IMR-90 (cell line): ENCODE measurements around the gene EIF3L.

Experiments used
- BHLHE40 ChIP-seq: fragments of 150-350 bp; IDR thresholded peaks from 2 replicates; pipeline ENCODE4 v1.6.1; 2016; ENCODE audit warnings: mild to moderate bottlenecking, low read depth, low read length
- CEBPB ChIP-seq: IDR thresholded peaks from 2 replicates; pipeline ENCODE4 v1.6.1; 2012; ENCODE audit warnings: low read depth, low read length, improper control_type of control experiment
- FOS ChIP-seq: fragments of 150-350 bp; IDR thresholded peaks from 2 replicates; pipeline ENCODE4 v1.6.1; 2016; ENCODE audit warnings: low read depth, low read length
- MXI1 ChIP-seq: IDR thresholded peaks from 2 replicates; pipeline ENCODE4 v1.6.1; 2012; ENCODE audit warnings: low read depth, mild to moderate bottlenecking, low read length, moderate library complexity, borderline replicate concordance
- POLR2A ChIP-seq: IDR thresholded peaks from 2 replicates; pipeline ENCODE4 v1.6.1; 2012; ENCODE audit warnings: mild to moderate bottlenecking, low read depth, low read length
- RAD21 ChIP-seq: IDR thresholded peaks from 2 replicates; pipeline ENCODE4 v1.6.1; 2012; ENCODE audit warnings: low read length, improper control_type of control experiment
- RCOR1 ChIP-seq: IDR thresholded peaks from 2 replicates; pipeline ENCODE4 v1.6.1; 2012; ENCODE audit warnings: mild to moderate bottlenecking, low read length, improper control_type of control experiment; ENCODE audit not compliant: insufficient replicate concordance
- RFX5 ChIP-seq: IDR thresholded peaks from 2 replicates; pipeline ENCODE4 v1.8.0; 2012; ENCODE audit warnings: low read depth, mild to moderate bottlenecking, low read length, moderate library complexity
- USF2 ChIP-seq: fragments of 150-350 bp; IDR thresholded peaks from 2 replicates; pipeline ENCODE4 v1.6.1; 2017; ENCODE audit warnings: mild to moderate bottlenecking, antibody characterized with exemption, low read length, low read depth
- TF ChIP-seq, protein P1 (sequence below): conservative IDR thresholded peaks from 2 replicates; pipeline ENCODE4 v1.5.1; 2012; ENCODE audit warnings: mild to moderate bottlenecking, low read depth, low read length, improper control_type of control experiment
- TF ChIP-seq, protein P2 (sequence below): fragments of 150-350 bp; IDR thresholded peaks from 2 replicates; pipeline ENCODE4 v1.6.1; 2016; ENCODE audit warnings: low read depth, mild to moderate bottlenecking, low read length, moderate library complexity, borderline replicate concordance

DNA sequence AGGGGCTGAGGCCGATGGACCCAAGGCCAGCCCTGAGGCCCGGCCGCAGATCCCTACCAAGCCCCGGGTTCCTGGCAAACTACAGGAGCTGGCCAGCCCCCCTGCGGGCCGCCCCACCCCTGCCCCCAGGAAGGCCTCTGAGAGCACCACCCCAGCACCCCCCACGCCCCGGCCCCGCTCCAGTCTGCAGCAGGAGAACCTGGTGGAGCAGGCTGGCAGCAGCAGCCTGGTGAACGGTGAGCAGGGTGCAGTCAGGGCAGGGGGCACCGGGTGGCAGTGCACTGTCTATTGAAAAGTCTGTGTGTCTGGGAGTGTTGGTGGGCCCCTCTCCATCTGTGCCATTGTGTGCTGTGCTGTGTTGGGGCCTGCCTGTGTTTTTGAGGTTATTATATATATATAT, 73.0 kb downstream of the EIF3L start:
- TF ChIP-seq CEBPB (no peak), RAD21 (no peak), BHLHE40 (no peak), POLR2A (no peak), RFX5 (no peak), RCOR1 (no peak), FOS (no peak), MXI1 (no peak), USF2 (no peak)
- TF ChIP-seq, protein P1, sequence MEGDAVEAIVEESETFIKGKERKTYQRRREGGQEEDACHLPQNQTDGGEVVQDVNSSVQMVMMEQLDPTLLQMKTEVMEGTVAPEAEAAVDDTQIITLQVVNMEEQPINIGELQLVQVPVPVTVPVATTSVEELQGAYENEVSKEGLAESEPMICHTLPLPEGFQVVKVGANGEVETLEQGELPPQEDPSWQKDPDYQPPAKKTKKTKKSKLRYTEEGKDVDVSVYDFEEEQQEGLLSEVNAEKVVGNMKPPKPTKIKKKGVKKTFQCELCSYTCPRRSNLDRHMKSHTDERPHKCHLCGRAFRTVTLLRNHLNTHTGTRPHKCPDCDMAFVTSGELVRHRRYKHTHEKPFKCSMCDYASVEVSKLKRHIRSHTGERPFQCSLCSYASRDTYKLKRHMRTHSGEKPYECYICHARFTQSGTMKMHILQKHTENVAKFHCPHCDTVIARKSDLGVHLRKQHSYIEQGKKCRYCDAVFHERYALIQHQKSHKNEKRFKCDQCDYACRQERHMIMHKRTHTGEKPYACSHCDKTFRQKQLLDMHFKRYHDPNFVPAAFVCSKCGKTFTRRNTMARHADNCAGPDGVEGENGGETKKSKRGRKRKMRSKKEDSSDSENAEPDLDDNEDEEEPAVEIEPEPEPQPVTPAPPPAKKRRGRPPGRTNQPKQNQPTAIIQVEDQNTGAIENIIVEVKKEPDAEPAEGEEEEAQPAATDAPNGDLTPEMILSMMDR, result no peak
- TF ChIP-seq, protein P2, sequence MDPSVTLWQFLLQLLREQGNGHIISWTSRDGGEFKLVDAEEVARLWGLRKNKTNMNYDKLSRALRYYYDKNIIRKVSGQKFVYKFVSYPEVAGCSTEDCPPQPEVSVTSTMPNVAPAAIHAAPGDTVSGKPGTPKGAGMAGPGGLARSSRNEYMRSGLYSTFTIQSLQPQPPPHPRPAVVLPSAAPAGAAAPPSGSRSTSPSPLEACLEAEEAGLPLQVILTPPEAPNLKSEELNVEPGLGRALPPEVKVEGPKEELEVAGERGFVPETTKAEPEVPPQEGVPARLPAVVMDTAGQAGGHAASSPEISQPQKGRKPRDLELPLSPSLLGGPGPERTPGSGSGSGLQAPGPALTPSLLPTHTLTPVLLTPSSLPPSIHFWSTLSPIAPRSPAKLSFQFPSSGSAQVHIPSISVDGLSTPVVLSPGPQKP, result no peak
